HCT116 (cell line): ENCODE results near the gene RBM20. TPM values are rescaled to one million over a fixed set of nuclear protein-coding genes. Genes with fewer than 3 reads are reported as not detected.
"Not testable (repeated sequence)": the region's sequence is repeated elsewhere in the genome, so short reads cannot be mapped to it uniquely, and the experiment has no call there.

Experiments used
- ATAC-seq: fragments of 200-7000 bp; cut with Tn5 transposase; 2 replicates; pipeline ENCODE4 v1.9.1; 2020; ENCODE audit warnings: mild to moderate bottlenecking, moderate library complexity
- BruUV-seq: library from RNA; stranded (reverse); fragments of 400-500 nt; replicated peaks from 2 replicates; lab custom pipeline; 2021; lab: Mats Ljungman, UMichigan
- CTCF ChIA-PET: fragments of 300-600 bp; sonication (Branson Sonifier 250); formaldehyde crosslinking; loops from one replicate; lab custom pipeline; 2021; ENCODE audit warnings: antibody characterized with exemption; lab: Charles Lee
- POLR2A ChIA-PET: fragments of 300-600, 350-600 bp; sonication (Branson Sonifier 250); formaldehyde crosslinking; loops from one replicate; lab custom pipeline; 2021; ENCODE audit warnings: antibody characterized with exemption; lab: Charles Lee
- RAD21 ChIA-PET, 2 experiments: fragments of 300-600 bp; sonication (Branson Sonifier 250); formaldehyde crosslinking; loops; one replicate each; lab custom pipeline; 2023; ENCODE audit warnings: low total read pairs in 2 of 2; ENCODE audit not compliant: uncharacterized antibody in 2 of 2, unreplicated experiment in 2 of 2, low non-redundant PET in 1 of 2; lab: Charles Lee
- DNase-seq: peaks from one replicate; pipeline ENCODE4 v3.0.0-alpha.2; 2010; ENCODE audit warnings: low read depth, low spot score
- H2AFZ ChIP-seq: fragments of 200-600 bp; shearing (Covaris generic), sonication (generic); 2 replicates; pipeline ENCODE4 v1.6.1; 2017; ENCODE audit warnings: low read depth, mixed run types, mixed read lengths, antibody characterized with exemption, low read length; ENCODE audit not compliant: poor library complexity, severe bottlenecking
- H3K27ac ChIP-seq: 2 replicates; pipeline ENCODE4 v1.5.1; 2012; ENCODE audit warnings: low read depth, low read length
- H3K27me3 ChIP-seq: fragments of 200-600 bp; sonication (generic); 2 replicates; pipeline ENCODE4 v1.6.1; 2016; ENCODE audit warnings: mixed run types, low read length, mixed read lengths; ENCODE audit not compliant: insufficient read depth
- H3K36me3 ChIP-seq, 2 experiments: fragments of 200-500 bp in 1 of 2; fragments of 200-600 bp in 1 of 2; sonication (Bioruptor generic) in 1 of 2; sonication (generic) in 1 of 2; 2 replicates each; pipeline versions ENCODE4 v1.5.1 to v1.6.1; 2014 to 2016; ENCODE audit warnings: low read length in 2 of 2, inconsistent platforms in 1 of 2, mixed read lengths in 1 of 2, mixed run types in 1 of 2; ENCODE audit not compliant: insufficient read depth in 2 of 2, control insufficient read depth in 1 of 2
- H3K4me1 ChIP-seq, 2 experiments: fragments of 200-600 bp in 1 of 2; sonication (generic) in 1 of 2; 2 replicates each; pipeline versions ENCODE4 v1.5.1 to v1.6.1; 2012 to 2017; ENCODE audit warnings: low read length in 2 of 2, inconsistent platforms in 1 of 2, mild to moderate bottlenecking in 1 of 2, mixed read lengths in 1 of 2, mixed run types in 1 of 2, moderate library complexity in 1 of 2; ENCODE audit not compliant: insufficient read depth in 2 of 2, control insufficient read depth in 1 of 2
- H3K4me2 ChIP-seq: fragments of 200-600 bp; sonication (generic); 2 replicates; pipeline ENCODE4 v1.6.1; 2017; ENCODE audit warnings: mixed run types, low read length, mixed read lengths
- H3K4me3 ChIP-seq, 2 experiments: fragments of 200-600 bp in 1 of 2; sonication (generic) in 1 of 2; replicated peaks in 1 of 2; 2 replicates each; pipeline ENCODE4 v1.5.1; 2011 to 2016; ENCODE audit warnings: low read length in 2 of 2, control low read depth in 1 of 2, low read depth in 1 of 2, mild to moderate bottlenecking in 1 of 2, mixed read lengths in 1 of 2, mixed run types in 1 of 2
- H3K79me2 ChIP-seq: fragments of 200-600 bp; sonication (generic); 2 replicates; pipeline ENCODE4 v1.6.1; 2017; ENCODE audit warnings: mild to moderate bottlenecking, mixed run types, low read length, moderate library complexity, mixed read lengths; ENCODE audit not compliant: insufficient read depth
- H3K9ac ChIP-seq: fragments of 200-600 bp; sonication (generic); 2 replicates; pipeline ENCODE4 v1.6.1; 2016; ENCODE audit warnings: low read length, mixed read lengths
- H3K9me2 ChIP-seq: fragments of 200-600 bp; sonication (generic), shearing (Covaris generic); 2 replicates; pipeline ENCODE4 v1.6.1; 2017; ENCODE audit warnings: mixed run types, mild to moderate bottlenecking, moderate library complexity; ENCODE audit not compliant: insufficient read depth
- H3K9me3 ChIP-seq, 2 experiments: fragments of 200-500 bp in 1 of 2; fragments of 200-600 bp in 1 of 2; sonication (Bioruptor generic) in 1 of 2; sonication (generic) in 1 of 2; 2 replicates each; pipeline ENCODE4 v1.6.1; 2014 to 2017; ENCODE audit warnings: low read length in 2 of 2, mixed read lengths in 2 of 2, inconsistent platforms in 1 of 2, low read depth in 1 of 2, mild to moderate bottlenecking in 1 of 2, mixed run types in 1 of 2, moderate library complexity in 1 of 2; ENCODE audit not compliant: control insufficient read depth in 1 of 2, insufficient read depth in 1 of 2
- H4K20me1 ChIP-seq: fragments of 200-600 bp; sonication (generic), shearing (Covaris generic); 2 replicates; pipeline ENCODE4 v1.6.1; 2017; ENCODE audit warnings: mixed run types, mild to moderate bottlenecking, moderate library complexity; ENCODE audit not compliant: insufficient read depth
- ELF1 ChIP-seq: IDR thresholded peaks from 2 replicates; pipeline ENCODE4 v1.6.1; 2012; ENCODE audit warnings: low read depth, borderline replicate concordance
- JUND ChIP-seq: IDR thresholded peaks from 2 replicates; pipeline ENCODE4 v1.6.1; 2012
- MAX ChIP-seq: IDR thresholded peaks from 2 replicates; pipeline ENCODE4 v1.6.1; 2012
- POLR2AphosphoS5 ChIP-seq: IDR thresholded peaks from 2 replicates; pipeline ENCODE4 v1.6.1; 2011; ENCODE audit warnings: mild to moderate bottlenecking, low read depth, low read length, moderate library complexity
- RAD21 ChIP-seq: IDR thresholded peaks from 2 replicates; pipeline ENCODE4 v1.6.1; 2012; ENCODE audit warnings: low read depth, mild to moderate bottlenecking
- YY1 ChIP-seq: IDR thresholded peaks from 2 replicates; pipeline ENCODE4 v1.6.1; 2011; ENCODE audit warnings: low read length, low read depth, moderate library complexity, mild to moderate bottlenecking; ENCODE audit not compliant: insufficient replicate concordance; ENCODE audit errors: extremely low read depth
- ZFX ChIP-seq: fragments of 450-650 bp; IDR thresholded peaks from 2 replicates; pipeline ENCODE4 v1.6.1; 2017
- intact Hi-C: fragments of 100-400 bp; cut with micrococcal nuclease; formaldehyde crosslinking; loops from 2 replicates; pipeline ENCODE4 v1.10.0; 2022
- total RNA-seq: library from RNA; stranded (reverse); gene quantifications from one replicate; pipeline ENCODE4 v1.2.1, GENCODE V29; 2021; ENCODE audit not compliant: unreplicated experiment

Gene RBM20
- total RNA-seq, 1 experiment from 2014 or later = 2.0 TPM

- no peaks in the 10 kb centered on the region for H3K79me2 ChIP-seq
- H3K4me3 ChIP-seq = no peak overlapping the region
- no peak for TF ChIP-seq ELF1
- no peak for TF ChIP-seq YY1
- TF ChIP-seq MAX = no peak
- no peak for TF ChIP-seq RAD21
- no peak for TF ChIP-seq ZFX
- no peak for TF ChIP-seq JUND
- no peak for TF ChIP-seq POLR2AphosphoS5
- TF ChIP-seq, all 23 proteins: peak for 0
- no peaks in the 10 kb centered on the region for H4K20me1 ChIP-seq
- no TSS peak for BruUV-seq
- intact Hi-C loops = no loop called here
- H3K4me2 ChIP-seq = no peak overlapping the region
- H3K9me2 ChIP-seq = no peaks in the 10 kb centered on the region
- ATAC-seq (no peak), DNase-seq (no peak)
- H3K9ac ChIP-seq = no peak overlapping the region
- CTCF ChIA-PET = no interaction called here
- H3K27me3 ChIP-seq = no peaks in the 10 kb centered on the region
- RAD21 ChIA-PET = no interaction called here
- POLR2A ChIA-PET = no interaction called here
- H3K27ac ChIP-seq = no peak overlapping the region
- H3K4me1 ChIP-seq = peaks cover 13 to 14% of the 10 kb centered on the region in 2 experiments
- no peak overlapping the region for H2AFZ ChIP-seq
- no peaks in the 10 kb centered on the region for H3K9me3 ChIP-seq
- H3K36me3 ChIP-seq = no peaks in the 10 kb centered on the region
Measured at GRCh38 chr10:110704906-110705476, 60.9 kb downstream of the RBM20 start.

GRCh38 chr10:110705596-110705995 is 61.5 kb downstream of the RBM20 start:
- H3K36me3 ChIP-seq, CTCF ChIA-PET, ATAC-seq, H3K4me3 ChIP-seq, DNase-seq, H4K20me1 ChIP-seq, H3K9me3 ChIP-seq, H3K9me2 ChIP-seq, BruUV-seq, H3K4me2 ChIP-seq, POLR2A ChIA-PET, intact Hi-C loops, H2AFZ ChIP-seq, H3K27ac ChIP-seq, RAD21 ChIA-PET, H3K27me3 ChIP-seq, H3K9ac ChIP-seq, H3K79me2 ChIP-seq: not testable (repeated sequence)
- peaks cover 13 to 14% of the 10 kb centered on the region in 2 experiments for H3K4me1 ChIP-seq
